Measurements from ENCODE around the gene FAM216A.
"Not testable (repeated sequence)": the region's sequence is repeated elsewhere in the genome, so short reads cannot be mapped to it uniquely, and the experiment has no call there.

The FAM216A gene

GRCh38 chr12:110465024-110465423, 3.6 kb upstream of the FAM216A start:
- no peak for TF ChIP-seq CTCF (IDR thresholded peaks at IDR 0.05; ENCODE audit: extremely low read depth, missing control alignments)
- DNase-seq (ENCODE audit: low spot score) = no peak

GRCh38 chr12:110465765-110466164, 2.9 kb upstream of the FAM216A start:
- DNase-seq (ENCODE audit: low spot score) = not testable (repeated sequence)

DNA sequence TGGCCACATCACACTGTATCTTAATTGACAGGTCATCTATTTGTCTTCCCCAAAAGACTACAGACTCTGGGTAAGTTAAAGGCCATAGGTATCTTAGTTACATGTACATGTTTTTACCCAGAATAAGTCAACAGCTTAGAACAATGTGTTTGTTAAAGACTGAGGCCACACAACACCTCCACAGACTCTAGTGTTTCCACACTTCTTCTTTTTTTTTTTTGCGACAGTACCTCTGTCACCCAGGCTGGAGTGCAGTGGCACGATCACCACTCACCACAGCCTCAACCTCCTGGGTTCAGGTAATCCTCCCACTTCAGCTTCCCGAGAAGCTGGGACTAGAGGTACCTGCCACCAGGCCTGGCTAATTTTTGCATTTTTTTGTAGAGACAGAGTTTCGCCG, 1.9 kb upstream of the FAM216A start:
- no peak for DNase-seq (ENCODE audit: low spot score)

DNA sequence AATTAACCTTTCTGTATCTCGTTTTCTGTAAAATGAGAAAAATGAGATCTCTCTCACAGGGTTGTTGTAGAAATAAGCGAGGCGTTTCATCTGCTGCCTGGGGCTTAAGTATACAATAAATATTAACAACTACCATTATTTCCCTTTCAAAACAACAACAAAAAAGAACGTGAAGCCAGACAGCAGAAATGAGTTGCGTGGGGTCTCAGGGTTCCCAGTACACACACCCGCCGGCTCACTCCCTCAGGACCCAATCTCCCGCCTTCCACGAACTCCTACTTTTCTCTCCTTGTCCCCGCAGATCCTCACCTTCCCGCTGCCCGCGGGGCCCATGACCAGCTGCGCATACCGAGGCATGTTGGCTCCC, 815 bp upstream of the FAM216A start:
- no peak for TF ChIP-seq CTCF (IDR thresholded peaks at IDR 0.05; ENCODE audit: extremely low read depth, missing control alignments)
- no peak for DNase-seq (ENCODE audit: low spot score)

More for the DNA sequence above, 1.9 kb upstream of the FAM216A start:
- TF ChIP-seq CTCF (IDR thresholded peaks at IDR 0.05; ENCODE audit: extremely low read depth, missing control alignments) = no peak

GRCh38 chr12:110475426-110475825, 6.8 kb downstream of the FAM216A start:
- TF ChIP-seq CTCF (IDR thresholded peaks at IDR 0.05; ENCODE audit: extremely low read depth, missing control alignments) = no peak

GRCh38 chr12:110498984-110499706, 30.5 kb downstream of the FAM216A start:
- no peak for DNase-seq (ENCODE audit: low spot score)
- no peak for TF ChIP-seq CTCF (IDR thresholded peaks at IDR 0.05; ENCODE audit: extremely low read depth, missing control alignments)

More at GRCh38 chr12:110475426-110475825, 6.8 kb downstream of the FAM216A start:
- DNase-seq (ENCODE audit: low spot score) = no peak

GRCh38 chr12:110501399-110501751, 32.7 kb downstream of the FAM216A start:
- DNase-seq (ENCODE audit: low spot score) = peak; percentile 18
- no peak for TF ChIP-seq CTCF (IDR thresholded peaks at IDR 0.05; ENCODE audit: extremely low read depth, missing control alignments)

Data from GM20000 (cell line).